Liver (tissue), 9 donors: ENCODE measurements around the gene PRR11. TPM values are rescaled to one million over a fixed set of nuclear protein-coding genes. Genes with fewer than 3 reads are reported as not detected.

Experiments
- DNase-seq: peaks from one replicate; pipeline ENCODE4 v3.0.0-alpha.2; 2017; ENCODE audit warnings: low spot score
- H3K27ac ChIP-seq, 2 donors: one replicate each; pipeline ENCODE4 v1.7.0; 2013; ENCODE audit warnings: inconsistent platforms in 2 of 2, low read length in 2 of 2, control low read depth in 1 of 2, low read depth in 1 of 2, mild to moderate bottlenecking in 1 of 2
- H3K27me3 ChIP-seq, 4 donors: one replicate each; pipeline versions ENCODE4 v1.6.1 to v1.7.0; 2013; ENCODE audit warnings: low read length in 3 of 4, inconsistent platforms in 1 of 4, mild to moderate bottlenecking in 1 of 4, moderate library complexity in 1 of 4; ENCODE audit not compliant: control insufficient read depth in 4 of 4, insufficient read depth in 4 of 4
- H3K36me3 ChIP-seq, 4 donors: one replicate each; pipeline versions ENCODE4 v1.6.1 to v1.7.0; 2013; ENCODE audit warnings: low read length in 3 of 4, mild to moderate bottlenecking in 3 of 4, low read depth in 1 of 4, moderate library complexity in 1 of 4; ENCODE audit not compliant: control insufficient read depth in 4 of 4, insufficient read depth in 3 of 4
- H3K4me1 ChIP-seq, 4 donors: one replicate each; pipeline versions ENCODE4 v1.6.1 to v1.7.0; 2013; ENCODE audit warnings: low read length in 3 of 4, mild to moderate bottlenecking in 3 of 4, moderate library complexity in 1 of 4; ENCODE audit not compliant: control insufficient read depth in 4 of 4, insufficient read depth in 4 of 4
- H3K4me3 ChIP-seq, 3 donors: one replicate each; pipeline versions ENCODE4 v1.6.1 to v1.7.0; 2013; ENCODE audit warnings: low read length in 3 of 3, control low read depth in 1 of 3, low read depth in 1 of 3, mild to moderate bottlenecking in 1 of 3
- H3K9ac ChIP-seq, 2 donors: one replicate each; pipeline ENCODE4 v1.7.0; 2013; ENCODE audit warnings: low read length in 2 of 2, mild to moderate bottlenecking in 2 of 2, moderate library complexity in 2 of 2, control low read depth in 1 of 2, low read depth in 1 of 2
- H3K9me3 ChIP-seq, 4 donors: one replicate each; pipeline versions ENCODE4 v1.6.1 to v1.7.0; 2013; ENCODE audit warnings: low read length in 3 of 4; ENCODE audit not compliant: control insufficient read depth in 4 of 4
- ATF3 ChIP-seq: IDR thresholded peaks from 2 replicates; pipeline ENCODE4 v1.6.1; 2016; ENCODE audit warnings: antibody characterized with exemption
- FOXA2 ChIP-seq: IDR thresholded peaks from 2 replicates; pipeline ENCODE4 v1.6.1; 2016; ENCODE audit warnings: antibody characterized with exemption
- GABPA ChIP-seq, 2 donors: IDR thresholded peaks in 1 of 2; conservative IDR thresholded peaks in 1 of 2; 2 replicates each; pipeline ENCODE4 v1.6.1; 2016; ENCODE audit warnings: antibody characterized with exemption in 2 of 2, mild to moderate bottlenecking in 1 of 2, moderate library complexity in 1 of 2
- HNF4A ChIP-seq, 2 donors: conservative IDR thresholded peaks; 2 replicates each; pipeline ENCODE4 v1.6.1; 2016; ENCODE audit warnings: antibody characterized with exemption in 2 of 2, mild to moderate bottlenecking in 2 of 2
- HNF4G ChIP-seq: IDR thresholded peaks from 2 replicates; pipeline ENCODE4 v1.6.1; 2016; ENCODE audit warnings: antibody characterized with exemption
- JUND ChIP-seq, 2 donors: IDR thresholded peaks; 2 replicates each; pipeline ENCODE4 v1.6.1; 2016; ENCODE audit warnings: antibody characterized with exemption in 2 of 2
- NR2F2 ChIP-seq: IDR thresholded peaks from 2 replicates; pipeline ENCODE4 v1.6.1; 2016; ENCODE audit warnings: antibody characterized with exemption
- RAD21 ChIP-seq, 2 donors: IDR thresholded peaks; 2 replicates each; pipeline ENCODE4 v1.6.1; 2016; ENCODE audit warnings: antibody characterized with exemption in 2 of 2, mild to moderate bottlenecking in 2 of 2
- SP1 ChIP-seq: IDR thresholded peaks from 2 replicates; pipeline ENCODE4 v1.6.1; 2018; ENCODE audit warnings: antibody characterized with exemption, mild to moderate bottlenecking
- TAF1 ChIP-seq: conservative IDR thresholded peaks from 2 replicates; pipeline ENCODE4 v1.6.1; 2016; ENCODE audit warnings: antibody characterized with exemption, mild to moderate bottlenecking
- ZBTB33 ChIP-seq: IDR thresholded peaks from 2 replicates; pipeline ENCODE4 v1.6.1; 2016; ENCODE audit warnings: antibody characterized with exemption
- WGBS: extraction: QIAGEN DNeasy Blood & Tissue Kit; methylation state at CpG from one replicate; pipeline ENCODE4 v1.1.7; 2013; 5-methylcytosine and 5-hydroxymethylcytosine counted together
- polyA plus RNA-seq, 2 donors: library from polyadenylated mRNA; stranded (reverse) in 1 of 2; unstranded in 1 of 2; fragments of 200-250 nt in 1 of 2; fragments of >200 nt in 1 of 2; fragmentation: Nextera tagmentation in 1 of 2; extraction: Ambion mirVana in 1 of 2; gene quantifications; one replicate each; pipeline versions ENCODE4 v1.2.1 to v1.2.3, GENCODE V29; 2013 to 2015
- total RNA-seq, 2 donors: library from RNA; depleted of rRNA; stranded (reverse); fragments of >200 nt; gene quantifications; one replicate each; pipeline ENCODE4 v1.2.3, GENCODE V29; 2014
- TF ChIP-seq, protein P1 (sequence below): IDR thresholded peaks from 2 replicates; pipeline ENCODE4 v1.6.1; 2016; ENCODE audit warnings: antibody characterized with exemption
- TF ChIP-seq, protein P2 (sequence below): fragments of 150-350 bp; IDR thresholded peaks from 2 replicates; pipeline ENCODE4 v1.5.1; 2017; ENCODE audit warnings: improper control_type of control experiment, low read depth, low read length; ENCODE audit not compliant: missing input control
- donor health status: healthy.
- donor health status: healthy.
- donor health status: healthy.
- donor health status: healthy.
- donor health status: healthy.

Gene PRR11
- total and polyA plus RNA-seq, 4 donors = 0.17 to 17.7 (median 0.95) TPM

- Histone ChIP-seq H3K9me3 (no peaks in the 10 kb centered on the region), H3K27ac (no peak overlapping the region), H3K9ac (no peak overlapping the region), H3K4me1 (no peaks in the 10 kb centered on the region), H3K4me3 (no peak overlapping the region), H3K27me3 (no peaks in the 10 kb centered on the region), H3K36me3 (no peaks in the 10 kb centered on the region)
- TF ChIP-seq NR2F2 (no peak), RAD21 (IDR thresholded peaks at IDR 0.05) (no peak), FOXA2 (no peak), HNF4A (conservative IDR thresholded peaks at IDR 0.05) (no peak), TAF1 (no peak), JUND (IDR thresholded peaks at IDR 0.05) (no peak), ZBTB33 (no peak), HNF4G (no peak), ATF3 (no peak), GABPA (IDR thresholded peaks at IDR 0.05 in 1 of 2, conservative IDR thresholded peaks at IDR 0.05 in 1 of 2) (no peak)
- TF ChIP-seq, protein P1, sequence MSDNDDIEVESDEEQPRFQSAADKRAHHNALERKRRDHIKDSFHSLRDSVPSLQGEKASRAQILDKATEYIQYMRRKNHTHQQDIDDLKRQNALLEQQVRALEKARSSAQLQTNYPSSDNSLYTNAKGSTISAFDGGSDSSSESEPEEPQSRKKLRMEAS = no peak
- TF ChIP-seq, protein P2, sequence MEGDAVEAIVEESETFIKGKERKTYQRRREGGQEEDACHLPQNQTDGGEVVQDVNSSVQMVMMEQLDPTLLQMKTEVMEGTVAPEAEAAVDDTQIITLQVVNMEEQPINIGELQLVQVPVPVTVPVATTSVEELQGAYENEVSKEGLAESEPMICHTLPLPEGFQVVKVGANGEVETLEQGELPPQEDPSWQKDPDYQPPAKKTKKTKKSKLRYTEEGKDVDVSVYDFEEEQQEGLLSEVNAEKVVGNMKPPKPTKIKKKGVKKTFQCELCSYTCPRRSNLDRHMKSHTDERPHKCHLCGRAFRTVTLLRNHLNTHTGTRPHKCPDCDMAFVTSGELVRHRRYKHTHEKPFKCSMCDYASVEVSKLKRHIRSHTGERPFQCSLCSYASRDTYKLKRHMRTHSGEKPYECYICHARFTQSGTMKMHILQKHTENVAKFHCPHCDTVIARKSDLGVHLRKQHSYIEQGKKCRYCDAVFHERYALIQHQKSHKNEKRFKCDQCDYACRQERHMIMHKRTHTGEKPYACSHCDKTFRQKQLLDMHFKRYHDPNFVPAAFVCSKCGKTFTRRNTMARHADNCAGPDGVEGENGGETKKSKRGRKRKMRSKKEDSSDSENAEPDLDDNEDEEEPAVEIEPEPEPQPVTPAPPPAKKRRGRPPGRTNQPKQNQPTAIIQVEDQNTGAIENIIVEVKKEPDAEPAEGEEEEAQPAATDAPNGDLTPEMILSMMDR = no peak
- 94% methylated on average over 3 of the region's 3 CpGs for WGBS
- DNase-seq = no peak
Observed at GRCh38 chr17:59193336-59193862, 37.9 kb downstream of the PRR11 start.

DNA sequence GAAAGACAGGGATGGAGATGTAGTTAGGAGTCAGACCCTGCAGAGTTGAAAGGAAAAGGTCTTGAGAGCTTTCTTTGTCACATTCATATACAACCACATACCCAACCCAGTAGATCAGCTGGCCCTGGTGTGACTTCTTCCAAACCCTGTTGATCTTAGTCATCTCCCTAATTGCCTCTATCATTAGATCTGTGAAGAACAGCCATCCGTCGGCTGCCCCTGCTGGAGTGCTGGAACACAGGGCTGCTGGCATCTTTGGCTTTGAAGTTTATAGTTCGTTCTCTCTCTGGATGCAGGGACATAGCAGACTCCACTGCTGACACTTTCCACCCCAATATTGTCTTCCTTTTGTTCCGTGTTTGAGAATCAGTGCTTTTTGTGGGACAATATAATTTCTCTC is 43.9 kb downstream of the PRR11 start:
- H3K4me3 ChIP-seq = no peak overlapping the region
- no peaks in the 10 kb centered on the region for H3K4me1 ChIP-seq
- no peak overlapping the region for H3K9ac ChIP-seq
- 93% methylated on average over 4 of the region's 4 CpGs for WGBS
- no peaks in the 10 kb centered on the region for H3K9me3 ChIP-seq
- H3K27me3 ChIP-seq = no peaks in the 10 kb centered on the region
- TF ChIP-seq FOXA2 (no peak), TAF1 (no peak)
- DNase-seq = no peak
- no peaks in the 10 kb centered on the region for H3K36me3 ChIP-seq
- no peak overlapping the region for H3K27ac ChIP-seq

GRCh38 chr17:59202320-59202719 is 46.8 kb downstream of the PRR11 start:
- Histone ChIP-seq H3K36me3 (no peaks in the 10 kb centered on the region), H3K9ac (no peak overlapping the region), H3K27ac (no peak overlapping the region), H3K4me3 (no peak overlapping the region), H3K9me3 (no peaks in the 10 kb centered on the region), H3K4me1 (no peaks in the 10 kb centered on the region), H3K27me3 (no peaks in the 10 kb centered on the region)
- no peak for TF ChIP-seq FOXA2
- no peak for TF ChIP-seq TAF1
- TF ChIP-seq SP1 = no peak
- TF ChIP-seq, protein P1 = no peak
- TF ChIP-seq ATF3 = no peak
- TF ChIP-seq HNF4G = no peak
- TF ChIP-seq NR2F2 = no peak
- DNase-seq = no peak
- WGBS = 98% methylated on average over 1 of the region's 1 CpG
